A549 (cell line): ENCODE results near the gene SLC66A2. TPM values are rescaled to one million over a fixed set of nuclear protein-coding genes. Genes with fewer than 3 reads are reported as not detected.

ENCODE experiments used
- ATAC-seq, 2 experiments: fragments of 200-7000 bp in 1 of 2; fragments of >200 bp in 1 of 2; cut with Nextera tagmentation in 1 of 2; cut with Tn5 transposase in 1 of 2; 3 replicates each; pipeline versions ENCODE4 v1.8.0 to v1.9.1; 2018 to 2020; ENCODE audit warnings: mild to moderate bottlenecking in 1 of 2, moderate library complexity in 1 of 2
- CTCF ChIA-PET: fragments of 300-600 bp; sonication (Branson Sonifier 250); formaldehyde crosslinking; extraction: SDS; loops from one replicate; lab custom pipeline; 2021; ENCODE audit warnings: antibody characterized with exemption, inconsistent platforms; lab: Yijun Ruan, JAX
- POLR2A ChIA-PET: fragments of 350-600 bp; formaldehyde crosslinking; extraction: SDS; loops from one replicate; lab custom pipeline; 2021; ENCODE audit warnings: antibody characterized with exemption, inconsistent platforms; lab: Yijun Ruan, JAX
- DNase-seq, 2 experiments: peaks; one replicate each; pipeline versions ENCODE4 v3.0.0 to v3.0.0-alpha.2; 2011 to 2016; ENCODE audit warnings: low read depth in 1 of 2, low spot score in 1 of 2
- FAIRE-seq: peaks from 2 replicates; lab custom pipeline; 2011; peaks lifted over from hg19 to GRCh38; lab: Jason Lieb, UNC
- H3K27ac ChIP-seq, 2 experiments: fragments of >200 bp; sonication (Bioruptor Twin); formaldehyde crosslinking; 3 replicates each; pipeline ENCODE4 v1.5.1; 2016 to 2017
- H3K4me1 ChIP-seq: fragments of >200 bp; sonication (Bioruptor Twin); formaldehyde crosslinking; 3 replicates; pipeline ENCODE4 v1.6.1; 2016
- H3K4me2 ChIP-seq: fragments of >200 bp; sonication (Bioruptor Twin); formaldehyde crosslinking; 3 replicates; pipeline ENCODE4 v1.6.1; 2016
- H3K4me3 ChIP-seq: fragments of >200 bp; sonication (Bioruptor Twin); formaldehyde crosslinking; 3 replicates; pipeline ENCODE4 v1.5.1; 2016
- H3K9me3 ChIP-seq: fragments of >200 bp; sonication (Bioruptor Twin); formaldehyde crosslinking; 3 replicates; pipeline ENCODE4 v1.6.1; 2016
- CBX8 ChIP-seq: fragments of 200-600 bp; sonication (generic); IDR thresholded peaks from 2 replicates; pipeline ENCODE4 v1.6.1; 2016
- KDM1A ChIP-seq: fragments of 200-600 bp; sonication (generic); IDR thresholded peaks from 2 replicates; pipeline ENCODE4 v1.6.1; 2016; ENCODE audit warnings: low read depth, mild to moderate bottlenecking
- KDM5A ChIP-seq: fragments of 200-600 bp; sonication (generic); IDR thresholded peaks from 2 replicates; pipeline ENCODE4 v1.6.1; 2016; ENCODE audit warnings: antibody characterized with exemption, mild to moderate bottlenecking
- WGBS: methylation state at CpG from one replicate; pipeline ENCODE4 v1.1.6; 2017; ENCODE audit errors: missing lambda C conversion rate; 5-methylcytosine and 5-hydroxymethylcytosine counted together
- polyA plus RNA-seq, 4 experiments: library from polyadenylated mRNA; depleted of rRNA in 3 of 4; stranded (reverse); fragments of >200 nt; fragmentation: RNase III in 1 of 4; extraction: RNeasy Plus Mini Kit Qiagen cat#74134 plus additional on column Dnase treatment in 1 of 4; gene quantifications; 2 replicates in 3 of 4; 3 replicates in 1 of 4; pipeline ENCODE4 v1.2.3, GENCODE V29; 2011 to 2017
- TF ChIP-seq, protein P1 (sequence below): fragments of 250-450 bp; sonication (Bioruptor Pico); IDR thresholded peaks from 2 replicates; pipeline ENCODE4 v1.5.0; 2020; ENCODE audit warnings: low read depth, mild to moderate bottlenecking, moderate library complexity

SLC66A2 gene
- polyA plus RNA-seq, 2 of the 4 experiments (the other 2 are of a cell fraction), result 4.8 to 11.5 TPM

DNA sequence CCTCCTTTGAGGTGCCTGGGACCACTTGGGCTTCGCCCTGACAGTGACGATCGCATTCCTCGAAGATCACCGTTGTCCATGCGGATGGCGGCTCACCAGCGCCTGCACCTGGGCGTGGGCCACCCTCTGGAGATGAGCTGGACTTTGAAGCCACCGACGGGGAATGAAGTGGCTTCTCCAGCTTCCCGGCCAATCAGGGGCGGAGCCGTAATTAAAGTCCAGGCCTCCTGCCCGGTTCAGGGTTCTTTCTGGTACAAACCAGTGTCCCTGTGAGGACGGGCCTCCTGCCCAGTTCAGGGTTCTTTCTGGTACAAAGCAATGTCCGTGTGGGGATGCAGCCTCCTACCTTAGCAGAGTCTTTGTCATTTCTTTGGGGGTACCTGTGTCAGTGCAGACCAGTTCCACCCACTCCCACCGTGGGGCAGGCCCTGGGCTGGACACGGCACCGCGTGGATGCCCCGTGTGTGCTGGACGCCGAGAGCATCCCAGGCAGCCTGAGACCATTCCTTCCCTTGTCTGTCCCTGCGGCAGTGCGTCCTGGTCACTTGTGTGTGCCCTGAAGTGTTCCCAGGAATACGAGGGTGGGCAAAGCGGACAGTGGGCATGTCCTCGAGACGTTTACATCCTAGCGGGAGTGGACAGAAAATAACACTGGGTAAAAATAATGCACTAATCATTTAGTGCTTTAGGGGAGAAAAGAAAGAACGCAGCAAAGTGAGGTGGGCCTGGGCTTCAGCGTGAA is 98.7 kb downstream of the SLC66A2 start:
- POLR2A ChIA-PET, result no interaction called here
- FAIRE-seq, result no peak

More for the DNA sequence above, 98.7 kb downstream of the SLC66A2 start:
- ATAC-seq (no peak), DNase-seq (no peak)
- WGBS, result 66% methylated on average over 24 of the region's 33 CpGs
- Histone ChIP-seq H3K4me2 (no peak overlapping the region), H3K4me3 (no peak overlapping the region), H3K4me1 (no peaks in the 10 kb centered on the region), H3K27ac (no peak overlapping the region), H3K9me3 (no peaks in the 10 kb centered on the region)
- TF ChIP-seq, protein P1, sequence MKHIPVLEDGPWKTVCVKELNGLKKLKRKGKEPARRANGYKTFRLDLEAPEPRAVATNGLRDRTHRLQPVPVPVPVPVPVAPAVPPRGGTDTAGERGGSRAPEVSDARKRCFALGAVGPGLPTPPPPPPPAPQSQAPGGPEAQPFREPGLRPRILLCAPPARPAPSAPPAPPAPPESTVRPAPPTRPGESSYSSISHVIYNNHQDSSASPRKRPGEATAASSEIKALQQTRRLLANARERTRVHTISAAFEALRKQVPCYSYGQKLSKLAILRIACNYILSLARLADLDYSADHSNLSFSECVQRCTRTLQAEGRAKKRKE, result no peak
- TF ChIP-seq KDM5A (no peak), CBX8 (no peak), KDM1A (no peak)
- CTCF ChIA-PET, result no interaction called here

Other genes starting within 250 kb of the SLC66A2 start
- not detected in 2 replicates for gene KCNG2, start 153.7 kb downstream of the SLC66A2 start, polyA plus RNA-seq (2011; rRNA removed)
- gene KCNG2, start 153.7 kb downstream of the SLC66A2 start, polyA plus RNA-seq (2017; fragmentation: RNase III; extraction: RNeasy Plus Mini Kit Qiagen cat#74134 plus additional on column Dnase treatment), result not detected in 3 replicates
- gene HSBP1L1, start 13.0 kb upstream of the SLC66A2 start, polyA plus RNA-seq (2011; rRNA removed), result 16.1 and 19.1 TPM in 2 replicates
- gene HSBP1L1, start 13.0 kb upstream of the SLC66A2 start, polyA plus RNA-seq (2017; fragmentation: RNase III; extraction: RNeasy Plus Mini Kit Qiagen cat#74134 plus additional on column Dnase treatment), result 17.7 to 21.3 TPM (median 21.2 TPM) in 3 replicates
- 97.6 and 139 TPM in 2 replicates for gene TXNL4A, start 36.9 kb upstream of the SLC66A2 start, polyA plus RNA-seq (2011; rRNA removed)
- gene TXNL4A, start 36.9 kb upstream of the SLC66A2 start, polyA plus RNA-seq (2017; fragmentation: RNase III; extraction: RNeasy Plus Mini Kit Qiagen cat#74134 plus additional on column Dnase treatment), result 94.4 to 113 TPM (median 99.6 TPM) in 3 replicates
- 38.6 and 43.6 TPM in 2 replicates for gene RBFA, start 82.8 kb upstream of the SLC66A2 start, polyA plus RNA-seq (2011; rRNA removed)
- gene RBFA, start 82.8 kb upstream of the SLC66A2 start, polyA plus RNA-seq (2017; fragmentation: RNase III; extraction: RNeasy Plus Mini Kit Qiagen cat#74134 plus additional on column Dnase treatment), result 34.2 to 34.4 TPM (median 34.3 TPM) in 3 replicates
- 9.8 and 14.8 TPM in 2 replicates for gene ADNP2, start 157.6 kb upstream of the SLC66A2 start, polyA plus RNA-seq (2011; rRNA removed)
- 9.9 to 11.2 TPM (median 10.8 TPM) in 3 replicates for gene ADNP2, start 157.6 kb upstream of the SLC66A2 start, polyA plus RNA-seq (2017; fragmentation: RNase III; extraction: RNeasy Plus Mini Kit Qiagen cat#74134 plus additional on column Dnase treatment)